DND-41 (cell line): ENCODE measurements around the gene DUSP15.

Source experiments
- EZH2 ChIP-seq: IDR thresholded peaks from 3 replicates; pipeline ENCODE4 v1.6.1; 2012; ENCODE audit warnings: borderline replicate concordance, low read depth, mild to moderate bottlenecking, moderate library complexity, low read length, inconsistent platforms; ENCODE audit not compliant: severe bottlenecking
- TF ChIP-seq, protein P1 (sequence below): IDR thresholded peaks from 2 replicates; pipeline ENCODE4 v1.5.1; 2012; ENCODE audit warnings: borderline replicate concordance, low read length, moderate library complexity, mild to moderate bottlenecking; ENCODE audit not compliant: poor library complexity, severe bottlenecking; ENCODE audit errors: extremely low read depth

DNA sequence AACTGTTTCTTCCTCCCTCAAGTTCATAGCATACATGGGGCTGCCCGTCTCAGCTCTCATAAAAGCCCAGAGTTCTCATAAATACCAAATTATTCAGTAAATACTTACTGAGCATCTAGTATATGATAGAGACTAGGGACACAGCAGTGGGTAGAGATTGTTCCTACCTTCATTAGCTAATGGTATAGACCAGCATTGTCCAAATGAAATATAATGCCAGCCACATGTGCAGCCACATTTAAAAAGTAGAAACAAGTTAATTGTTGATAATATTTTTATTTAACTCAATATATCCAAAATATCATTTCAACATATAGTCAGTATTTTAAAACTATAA is 1.3 kb upstream of the DUSP15 start:
- TF ChIP-seq, protein P1, sequence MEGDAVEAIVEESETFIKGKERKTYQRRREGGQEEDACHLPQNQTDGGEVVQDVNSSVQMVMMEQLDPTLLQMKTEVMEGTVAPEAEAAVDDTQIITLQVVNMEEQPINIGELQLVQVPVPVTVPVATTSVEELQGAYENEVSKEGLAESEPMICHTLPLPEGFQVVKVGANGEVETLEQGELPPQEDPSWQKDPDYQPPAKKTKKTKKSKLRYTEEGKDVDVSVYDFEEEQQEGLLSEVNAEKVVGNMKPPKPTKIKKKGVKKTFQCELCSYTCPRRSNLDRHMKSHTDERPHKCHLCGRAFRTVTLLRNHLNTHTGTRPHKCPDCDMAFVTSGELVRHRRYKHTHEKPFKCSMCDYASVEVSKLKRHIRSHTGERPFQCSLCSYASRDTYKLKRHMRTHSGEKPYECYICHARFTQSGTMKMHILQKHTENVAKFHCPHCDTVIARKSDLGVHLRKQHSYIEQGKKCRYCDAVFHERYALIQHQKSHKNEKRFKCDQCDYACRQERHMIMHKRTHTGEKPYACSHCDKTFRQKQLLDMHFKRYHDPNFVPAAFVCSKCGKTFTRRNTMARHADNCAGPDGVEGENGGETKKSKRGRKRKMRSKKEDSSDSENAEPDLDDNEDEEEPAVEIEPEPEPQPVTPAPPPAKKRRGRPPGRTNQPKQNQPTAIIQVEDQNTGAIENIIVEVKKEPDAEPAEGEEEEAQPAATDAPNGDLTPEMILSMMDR: no peak
- no peak for TF ChIP-seq EZH2
